Measurements from ENCODE around the gene SMAD4. TPM values are rescaled to one million over a fixed set of nuclear protein-coding genes. Genes with fewer than 3 reads are reported as not detected.
A peak's percentile ranks its signal among the peaks of the same experiment; 100 is the strongest.
"Not testable (repeated sequence)": the region's sequence is repeated elsewhere in the genome, so short reads cannot be mapped to it uniquely, and the experiment has no call there.

SMAD4 gene
- total RNA-seq, 2 experiments from 2014 or later, result 66.8 to 72.7 TPM

- Mint-ChIP-seq H3K4me3 (no peak overlapping the region), H3K9me3 (ENCODE audit: low read depth) (peaks cover 10% of the 10 kb centered on the region), H3K27me3 (peaks cover 4% of the 10 kb centered on the region), H3K27ac (no peak overlapping the region), H3K36me3 (peaks cover 21% of the 10 kb centered on the region), H3K4me1 (no peaks in the 10 kb centered on the region)
- CTCF ChIA-PET, result no interaction called here
- DNase-seq (no peak), ATAC-seq (no peak)
Observed at GRCh38 chr18:51091270-51091669, 61.3 kb downstream of the SMAD4 start.

- Mint-ChIP-seq H3K4me3 (no peak overlapping the region), H3K36me3 (peaks cover 13% of the 10 kb centered on the region), H3K4me1 (no peaks in the 10 kb centered on the region), H3K27ac (no peak overlapping the region), H3K27me3 (peaks cover 6% of the 10 kb centered on the region), H3K9me3 (ENCODE audit: low read depth) (peaks cover 3% of the 10 kb centered on the region)
- DNase-seq, result no peak
- CTCF ChIA-PET, result no interaction called here
- ATAC-seq, result no peak
Observed at GRCh38 chr18:51092117-51092516, 62.1 kb downstream of the SMAD4 start.

- ATAC-seq; CTCF ChIA-PET; H3K9me3 Mint-ChIP-seq (ENCODE audit: low read depth); H3K36me3 Mint-ChIP-seq; H3K4me3 Mint-ChIP-seq; H3K27me3 Mint-ChIP-seq; H3K4me1 Mint-ChIP-seq; DNase-seq; H3K27ac Mint-ChIP-seq: not testable (repeated sequence)
Observed at GRCh38 chr18:51092967-51093366, 63.0 kb downstream of the SMAD4 start.

- Mint-ChIP-seq H3K36me3 (no peaks in the 10 kb centered on the region), H3K27me3 (peaks cover 6% of the 10 kb centered on the region), H3K27ac (no peak overlapping the region), H3K4me3 (no peak overlapping the region), H3K4me1 (no peaks in the 10 kb centered on the region), H3K9me3 (ENCODE audit: low read depth) (no peaks in the 10 kb centered on the region)
- ATAC-seq, result no peak
- CTCF ChIA-PET, result interaction anchor here (2.5 kb wide), 1 partner anchor 13 kb away, joined by 9 read pairs; no protein-coding TSS in a partner anchor
- DNase-seq, result no peak
Observed at GRCh38 chr18:51097021-51097822, 67.2 kb downstream of the SMAD4 start.

GRCh38 chr18:51098082-51098481 lies 68.1 kb downstream of the SMAD4 start:
- CTCF ChIA-PET, result interaction anchor here (0.7 to 2.5 kb wide), 2 partner anchors 11 to 12 kb away, joined by 4 to 9 read pairs; no protein-coding TSS in a partner anchor
- Mint-ChIP-seq H3K36me3 (no peaks in the 10 kb centered on the region), H3K9me3 (ENCODE audit: low read depth) (no peaks in the 10 kb centered on the region), H3K27ac (no peak overlapping the region), H3K4me1 (no peaks in the 10 kb centered on the region), H3K4me3 (no peak overlapping the region), H3K27me3 (peaks cover 6% of the 10 kb centered on the region)
- ATAC-seq (no peak), DNase-seq (no peak)

- Mint-ChIP-seq H3K36me3 (no peaks in the 10 kb centered on the region), H3K4me1 (no peaks in the 10 kb centered on the region), H3K27me3 (peaks cover 6% of the 10 kb centered on the region), H3K27ac (no peak overlapping the region), H3K9me3 (ENCODE audit: low read depth) (no peaks in the 10 kb centered on the region), H3K4me3 (no peak overlapping the region)
- DNase-seq, result no peak
- ATAC-seq, result no peak
- CTCF ChIA-PET, result interaction anchor here (0.7 to 2.5 kb wide), 2 partner anchors 11 to 12 kb away, joined by 4 to 9 read pairs; no protein-coding TSS in a partner anchor
Observed at GRCh38 chr18:51098513-51098912, 68.5 kb downstream of the SMAD4 start.

- H3K36me3 Mint-ChIP-seq, result no peaks in the 10 kb centered on the region
- H3K4me3 Mint-ChIP-seq, result no peak overlapping the region
- ATAC-seq (no peak), DNase-seq (no peak)
- H3K27ac Mint-ChIP-seq, result no peak overlapping the region
- no peaks in the 10 kb centered on the region for H3K9me3 Mint-ChIP-seq (ENCODE audit: low read depth)
- H3K4me1 Mint-ChIP-seq, result no peaks in the 10 kb centered on the region
- CTCF ChIA-PET, result no interaction called here
- peaks cover 6% of the 10 kb centered on the region for H3K27me3 Mint-ChIP-seq
Observed at GRCh38 chr18:51100385-51101120, 70.5 kb downstream of the SMAD4 start.

GRCh38 chr18:51107082-51107481 lies 77.1 kb downstream of the SMAD4 start:
- Mint-ChIP-seq H3K27ac (peak overlapping the region; percentile 65), H3K9me3 (ENCODE audit: low read depth) (no peaks in the 10 kb centered on the region), H3K4me3 (no peak overlapping the region), H3K27me3 (no peaks in the 10 kb centered on the region), H3K36me3 (peaks cover 11% of the 10 kb centered on the region), H3K4me1 (peaks cover 21% of the 10 kb centered on the region)
- CTCF ChIA-PET, result interaction anchor here (1.2 to 1.3 kb wide), 2 partner anchors 90 to 286 kb away, joined by 3 read pairs; no protein-coding TSS in a partner anchor
- ATAC-seq, result no peak
- no peak for DNase-seq

- no peak overlapping the region for H3K4me3 Mint-ChIP-seq
- peaks cover 11% of the 10 kb centered on the region for H3K36me3 Mint-ChIP-seq
- CTCF ChIA-PET, result interaction anchor here (1.2 to 1.3 kb wide), 2 partner anchors 89 to 287 kb away, joined by 3 read pairs; no protein-coding TSS in a partner anchor
- H3K9me3 Mint-ChIP-seq (ENCODE audit: low read depth), result no peaks in the 10 kb centered on the region
- DNase-seq (no peak), ATAC-seq (no peak)
- H3K27me3 Mint-ChIP-seq, result no peaks in the 10 kb centered on the region
- peak overlapping the region; percentile 65 for H3K27ac Mint-ChIP-seq
- H3K4me1 Mint-ChIP-seq, result peaks cover 21% of the 10 kb centered on the region
Observed at GRCh38 chr18:51107598-51108305, 77.7 kb downstream of the SMAD4 start.

- no peaks in the 10 kb centered on the region for H3K27me3 Mint-ChIP-seq
- DNase-seq (no peak), ATAC-seq (no peak)
- H3K4me1 Mint-ChIP-seq, result peaks cover 21% of the 10 kb centered on the region
- CTCF ChIA-PET, result interaction anchor here (1.2 kb wide), 1 partner anchor 89 kb away, joined by 3 read pairs; no protein-coding TSS in a partner anchor
- no peaks in the 10 kb centered on the region for H3K9me3 Mint-ChIP-seq (ENCODE audit: low read depth)
- peaks cover 11% of the 10 kb centered on the region for H3K36me3 Mint-ChIP-seq
- H3K27ac Mint-ChIP-seq, result peak overlapping the region; percentile 10
- H3K4me3 Mint-ChIP-seq, result no peak overlapping the region
Observed at GRCh38 chr18:51108330-51108729, 78.3 kb downstream of the SMAD4 start.

GRCh38 chr18:51110073-51110797 lies 80.2 kb downstream of the SMAD4 start:
- Mint-ChIP-seq H3K27me3 (no peaks in the 10 kb centered on the region), H3K9me3 (ENCODE audit: low read depth) (no peaks in the 10 kb centered on the region), H3K4me3 (no peak overlapping the region), H3K27ac (no peak overlapping the region), H3K36me3 (peaks cover 11% of the 10 kb centered on the region), H3K4me1 (peaks cover 21% of the 10 kb centered on the region)
- ATAC-seq, result peak; percentile 89
- CTCF ChIA-PET, result interaction anchor here (0.6 to 2.1 kb wide), 19 partner anchors 9 to 510 kb away, joined by 3 to 9 read pairs (median 4); no protein-coding TSS in a partner anchor
- peak; percentile 71 for DNase-seq

GRCh38 chr18:51111633-51112355 lies 81.8 kb downstream of the SMAD4 start:
- not testable (repeated sequence) for H3K9me3 Mint-ChIP-seq (ENCODE audit: low read depth); H3K4me3 Mint-ChIP-seq

More at GRCh38 chr18:51111633-51112355, 81.8 kb downstream of the SMAD4 start:
- Mint-ChIP-seq H3K4me1 (peaks cover 21% of the 10 kb centered on the region), H3K36me3 (peaks cover 11% of the 10 kb centered on the region)
- not testable (repeated sequence) for DNase-seq, ATAC-seq, H3K27ac Mint-ChIP-seq, H3K27me3 Mint-ChIP-seq
- CTCF ChIA-PET, result interaction anchor here (1.2 to 2.1 kb wide), 7 partner anchors 10 to 293 kb away, joined by 3 to 8 read pairs (median 4); no protein-coding TSS in a partner anchor

All from activated CD8-positive, alpha-beta memory T cell treated with anti-CD3 and anti-CD28 coated beads, Interleukin-2, amount 10 ng/mL, durations not matched to agents 7 days and 5 days (primary cell).